NCI-H524 treated with DMSO at 0.1 percent for 48 hours (cell line): ENCODE data around the gene EFHD2.
A peak's percentile ranks its signal among the peaks of the same experiment; 100 is the strongest.
"Not testable (repeated sequence)": the region's sequence is repeated elsewhere in the genome, so short reads cannot be mapped to it uniquely, and the experiment has no call there.

Experiments used
- DNase-seq: peaks from one replicate; lab custom pipeline; 2025; lab: John Stamatoyannopoulos, UW

The EFHD2 gene

GRCh38 chr1:15430787-15431570 lies 21.3 kb downstream of the EFHD2 start:
- DNase-seq = no peak

- DNase-seq = no peak
These were observed 21.9 kb downstream of the EFHD2 start for GRCh38 chr1:15431571-15431948.

- peak; percentile 36 for DNase-seq
These were observed 22.6 kb downstream of the EFHD2 start for GRCh38 chr1:15432324-15432723.

- DNase-seq = no peak
These were observed 23.8 kb downstream of the EFHD2 start for GRCh38 chr1:15433471-15433870.

- not testable (repeated sequence) for DNase-seq
These were observed 25.1 kb downstream of the EFHD2 start for GRCh38 chr1:15434739-15435138.

GRCh38 chr1:15435239-15436077 lies 25.8 kb downstream of the EFHD2 start:
- no peak for DNase-seq

GRCh38 chr1:15436881-15437442 lies 27.3 kb downstream of the EFHD2 start:
- DNase-seq = no peak

- DNase-seq = no peak
These were observed 29.6 kb downstream of the EFHD2 start for GRCh38 chr1:15439325-15439724.

- no peak for DNase-seq
These were observed 30.7 kb downstream of the EFHD2 start for GRCh38 chr1:15440357-15440756.

- no peak for DNase-seq
These were observed 31.6 kb downstream of the EFHD2 start for GRCh38 chr1:15441247-15441646.

- no peak for DNase-seq
These were observed 32.4 kb downstream of the EFHD2 start for GRCh38 chr1:15442119-15442518.

GRCh38 chr1:15442759-15443158 lies 33.1 kb downstream of the EFHD2 start:
- DNase-seq = no peak

GRCh38 chr1:15443281-15443680 lies 33.6 kb downstream of the EFHD2 start:
- no peak for DNase-seq

GRCh38 chr1:15444468-15445389 lies 35.0 kb downstream of the EFHD2 start:
- no peak for DNase-seq

GRCh38 chr1:15445390-15446122 lies 35.9 kb downstream of the EFHD2 start:
- DNase-seq = no peak

GRCh38 chr1:15446212-15446611 lies 36.5 kb downstream of the EFHD2 start:
- no peak for DNase-seq

GRCh38 chr1:15448877-15449462 lies 39.3 kb downstream of the EFHD2 start:
- no peak for DNase-seq

GRCh38 chr1:15449567-15449966 lies 39.9 kb downstream of the EFHD2 start:
- DNase-seq = no peak

GRCh38 chr1:15451014-15451722 lies 41.5 kb downstream of the EFHD2 start:
- DNase-seq = no peak

- no peak for DNase-seq
These were observed 42.5 kb downstream of the EFHD2 start for GRCh38 chr1:15452216-15452615.
